OCI-LY3 (cell line): ENCODE results near the gene ZBTB43.
"Not testable (repeated sequence)": the region's sequence is repeated elsewhere in the genome, so short reads cannot be mapped to it uniquely, and the experiment has no call there.

Experiments
- H2AFZ ChIP-seq: fragments of 200-600, 300-600 bp; shearing (Covaris generic); 2 replicates; pipeline ENCODE4 v1.6.0; 2014; ENCODE audit warnings: antibody characterized with exemption, low read depth, low read length
- H3K27ac ChIP-seq: fragments of 200-600, 300-600 bp; sonication (generic); 2 replicates; pipeline ENCODE4 v1.5.1; 2014; ENCODE audit warnings: mild to moderate bottlenecking, low read length, moderate library complexity, mixed read lengths
- H3K27me3 ChIP-seq: fragments of 200-600, 300-600 bp; sonication (generic); 2 replicates; pipeline ENCODE4 v1.6.1; 2014; ENCODE audit warnings: low read depth, low read length, mixed read lengths
- H3K36me3 ChIP-seq: fragments of 200-600, 300-600 bp; sonication (generic); replicated peaks from 2 replicates; pipeline ENCODE3; 2014; ENCODE audit warnings: low read depth, low read length, mixed read lengths
- H3K4me1 ChIP-seq: fragments of 300-600, 200-600 bp; sonication (generic); 2 replicates; pipeline ENCODE4 v1.6.1; 2014; ENCODE audit warnings: low read length, mixed read lengths
- H3K4me2 ChIP-seq: fragments of 200-600, 300-600 bp; sonication (generic); 2 replicates; pipeline ENCODE4 v1.6.1; 2014; ENCODE audit warnings: low read length, mixed read lengths
- H3K4me3 ChIP-seq: fragments of 300-600, 200-600 bp; sonication (generic); 2 replicates; pipeline ENCODE4 v1.5.1; 2014; ENCODE audit warnings: antibody characterized with exemption, mild to moderate bottlenecking, low read length, moderate library complexity
- H3K79me2 ChIP-seq: fragments of 300-600, 200-600 bp; shearing (Covaris generic); 2 replicates; pipeline ENCODE4 v1.6.1; 2014; ENCODE audit warnings: mild to moderate bottlenecking, low read length, mixed read lengths
- H3K9ac ChIP-seq: fragments of 300-600, 200-600 bp; shearing (Covaris generic); 2 replicates; pipeline ENCODE4 v1.6.0; 2014; ENCODE audit warnings: mild to moderate bottlenecking, low read length, moderate library complexity
- H3K9me3 ChIP-seq: fragments of 200-600, 300-600 bp; shearing (Covaris generic); 2 replicates; pipeline ENCODE4 v1.6.1; 2014; ENCODE audit warnings: low read length, mixed read lengths; ENCODE audit not compliant: insufficient read depth
- H4K20me1 ChIP-seq: fragments of 200-600, 300-600 bp; sonication (generic); 2 replicates; pipeline ENCODE4 v1.6.1; 2016; ENCODE audit warnings: low read length, mixed read lengths; ENCODE audit not compliant: insufficient read depth
- EZH2phosphoT487 ChIP-seq: fragments of 200-600 bp; shearing (Covaris generic); IDR thresholded peaks from 2 replicates; pipeline ENCODE4 v1.6.1; 2018; ENCODE audit warnings: antibody characterized with exemption, mixed run types, low read depth
- TF ChIP-seq, protein P1 (sequence below): fragments of 200-600, 300-600 bp; sonication (generic); IDR thresholded peaks from 2 replicates; pipeline ENCODE4 v1.5.1; 2014; ENCODE audit warnings: antibody characterized with exemption, low read length, low read depth

ZBTB43 gene

DNA sequence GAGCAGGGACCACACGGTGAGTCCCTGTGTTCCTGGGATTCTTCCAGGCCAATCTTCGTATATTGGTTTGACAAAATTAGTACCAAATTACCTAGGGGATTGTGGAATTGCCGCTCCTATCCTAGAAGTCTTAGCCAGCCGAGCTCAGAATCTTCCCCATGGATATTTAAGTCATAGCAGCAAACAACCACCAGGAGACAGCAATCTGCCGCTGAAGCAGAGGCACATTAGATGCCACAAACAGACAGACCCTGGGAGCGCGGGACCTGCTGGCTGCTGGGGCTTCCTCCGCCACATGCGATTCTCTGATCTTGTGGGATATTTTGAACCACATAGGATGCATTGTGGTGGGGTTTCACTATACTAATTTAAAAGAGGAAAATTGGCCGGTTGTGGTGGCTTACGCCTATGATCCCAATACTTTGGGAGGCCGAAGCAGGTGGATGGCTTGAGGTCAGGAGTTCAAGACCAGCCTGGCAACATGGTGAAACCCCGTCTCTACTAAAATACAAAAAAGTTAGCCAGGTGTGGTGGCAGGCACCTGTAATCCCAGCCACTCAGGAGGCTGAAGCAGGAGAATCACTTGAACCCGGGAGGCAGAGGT is 31.7 kb upstream of the ZBTB43 start:
- Histone ChIP-seq H3K27me3 (no peaks in the 10 kb centered on the region), H3K9me3 (no peaks in the 10 kb centered on the region), H3K9ac (no peak overlapping the region), H3K36me3 (peaks cover 3% of the 10 kb centered on the region), H4K20me1 (no peaks in the 10 kb centered on the region), H3K4me2 (no peak overlapping the region), H3K79me2 (no peaks in the 10 kb centered on the region), H3K4me1 (peaks cover 21% of the 10 kb centered on the region; the same call in 1 of the 2 replicates), H2AFZ (no peak overlapping the region), H3K4me3 (no peak overlapping the region), H3K27ac (no peak overlapping the region)
- TF ChIP-seq, protein P1, sequence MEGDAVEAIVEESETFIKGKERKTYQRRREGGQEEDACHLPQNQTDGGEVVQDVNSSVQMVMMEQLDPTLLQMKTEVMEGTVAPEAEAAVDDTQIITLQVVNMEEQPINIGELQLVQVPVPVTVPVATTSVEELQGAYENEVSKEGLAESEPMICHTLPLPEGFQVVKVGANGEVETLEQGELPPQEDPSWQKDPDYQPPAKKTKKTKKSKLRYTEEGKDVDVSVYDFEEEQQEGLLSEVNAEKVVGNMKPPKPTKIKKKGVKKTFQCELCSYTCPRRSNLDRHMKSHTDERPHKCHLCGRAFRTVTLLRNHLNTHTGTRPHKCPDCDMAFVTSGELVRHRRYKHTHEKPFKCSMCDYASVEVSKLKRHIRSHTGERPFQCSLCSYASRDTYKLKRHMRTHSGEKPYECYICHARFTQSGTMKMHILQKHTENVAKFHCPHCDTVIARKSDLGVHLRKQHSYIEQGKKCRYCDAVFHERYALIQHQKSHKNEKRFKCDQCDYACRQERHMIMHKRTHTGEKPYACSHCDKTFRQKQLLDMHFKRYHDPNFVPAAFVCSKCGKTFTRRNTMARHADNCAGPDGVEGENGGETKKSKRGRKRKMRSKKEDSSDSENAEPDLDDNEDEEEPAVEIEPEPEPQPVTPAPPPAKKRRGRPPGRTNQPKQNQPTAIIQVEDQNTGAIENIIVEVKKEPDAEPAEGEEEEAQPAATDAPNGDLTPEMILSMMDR: peak; percentile 26
- no peak for TF ChIP-seq EZH2phosphoT487

- H3K4me1 ChIP-seq: peaks cover 14% of the 10 kb centered on the region; the same call in 1 of the 2 replicates
- H3K36me3 ChIP-seq: no peaks in the 10 kb centered on the region
- H4K20me1 ChIP-seq: no peaks in the 10 kb centered on the region
- no peaks in the 10 kb centered on the region for H3K27me3 ChIP-seq
- no peak overlapping the region for H3K27ac ChIP-seq
- no peak overlapping the region for H2AFZ ChIP-seq
- H3K9ac ChIP-seq: no peak overlapping the region
- H3K4me3 ChIP-seq: no peak overlapping the region
- H3K9me3 ChIP-seq: no peaks in the 10 kb centered on the region
- no peaks in the 10 kb centered on the region for H3K79me2 ChIP-seq
- TF ChIP-seq, protein P1: no peak; the same call in 1 of the 2 replicates
- no peak for TF ChIP-seq EZH2phosphoT487
- H3K4me2 ChIP-seq: no peak overlapping the region
Measured at GRCh38 chr9:126775926-126776325, 28.9 kb upstream of the ZBTB43 start.

- Histone ChIP-seq H3K27ac (no peak overlapping the region), H3K79me2 (no peaks in the 10 kb centered on the region), H4K20me1 (no peaks in the 10 kb centered on the region), H3K9ac (no peak overlapping the region), H3K27me3 (no peaks in the 10 kb centered on the region), H3K4me2 (no peak overlapping the region), H3K4me3 (no peak overlapping the region), H3K36me3 (no peaks in the 10 kb centered on the region), H3K4me1 (peaks cover 10% of the 10 kb centered on the region; the same call in 1 of the 2 replicates), H3K9me3 (no peaks in the 10 kb centered on the region), H2AFZ (no peak overlapping the region; the same call in 1 of the 2 replicates)
- TF ChIP-seq, protein P1: peak; percentile 62
- TF ChIP-seq EZH2phosphoT487: no peak
Measured at GRCh38 chr9:126777733-126778132, 27.1 kb upstream of the ZBTB43 start.

DNA sequence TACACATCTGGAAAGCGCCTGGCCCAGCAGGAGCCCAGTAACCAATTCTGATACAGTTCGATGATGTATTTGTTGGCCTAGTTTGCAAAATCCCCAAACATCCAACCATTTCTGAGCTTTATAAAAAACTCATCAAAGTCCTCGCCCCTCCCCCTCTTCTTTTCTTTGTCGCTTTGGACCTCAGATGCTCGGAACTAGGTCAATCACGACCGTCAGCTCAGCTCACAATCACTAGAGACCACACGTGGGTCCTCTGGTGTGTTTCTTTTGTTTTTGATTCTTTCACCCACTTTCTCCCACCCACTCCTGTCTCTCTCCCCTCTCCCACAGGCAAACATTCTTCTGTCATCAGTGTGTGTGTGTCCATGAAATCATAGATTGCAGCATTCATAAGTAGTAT is 26.7 kb upstream of the ZBTB43 start:
- H3K9me3 ChIP-seq: no peaks in the 10 kb centered on the region
- H4K20me1 ChIP-seq: no peaks in the 10 kb centered on the region
- H3K27ac ChIP-seq: no peak overlapping the region
- peaks cover 10% of the 10 kb centered on the region; the same call in 1 of the 2 replicates for H3K4me1 ChIP-seq
- H2AFZ ChIP-seq: no peak overlapping the region
- H3K79me2 ChIP-seq: no peaks in the 10 kb centered on the region
- no peaks in the 10 kb centered on the region for H3K27me3 ChIP-seq
- no peak overlapping the region for H3K4me2 ChIP-seq
- no peak overlapping the region for H3K4me3 ChIP-seq
- TF ChIP-seq EZH2phosphoT487: no peak
- TF ChIP-seq, protein P1: no peak
- no peak overlapping the region for H3K9ac ChIP-seq
- H3K36me3 ChIP-seq: no peaks in the 10 kb centered on the region

- H3K4me3 ChIP-seq, H3K9ac ChIP-seq, H2AFZ ChIP-seq, H3K79me2 ChIP-seq, H3K27ac ChIP-seq, H3K36me3 ChIP-seq, H3K4me1 ChIP-seq, H4K20me1 ChIP-seq, H3K27me3 ChIP-seq, H3K9me3 ChIP-seq, H3K4me2 ChIP-seq: not testable (repeated sequence)
Measured at GRCh38 chr9:126778696-126779095, 26.1 kb upstream of the ZBTB43 start.
